Cardiac muscle cell (in vitro differentiated cells and primary cell): ENCODE results near the gene SLC5A9. TPM values are rescaled to one million over a fixed set of nuclear protein-coding genes. Genes with fewer than 3 reads are reported as not detected.
A peak's percentile ranks its signal among the peaks of the same experiment; 100 is the strongest.

Experiments used
- DNase-seq, 2 donors: peaks; one replicate each; pipeline versions ENCODE4 v3.0.0 to v3.0.0-alpha.2; 2010 to 2017; ENCODE audit warnings: low read depth in 1 of 2, low spot score in 1 of 2
- H3K27ac ChIP-seq: fragments of 200-600 bp; sonication (generic); 2 replicates; pipeline ENCODE4 v1.5.1; 2016
- H3K27me3 ChIP-seq: fragments of 200-600 bp; sonication (generic); 2 replicates; pipeline ENCODE4 v1.6.0; 2016; ENCODE audit warnings: control low read depth
- H3K36me3 ChIP-seq: fragments of 200-600 bp; sonication (generic); 2 replicates; pipeline ENCODE4 v1.5.1; 2016; ENCODE audit warnings: control low read depth
- H3K4me1 ChIP-seq: fragments of 200-600 bp; sonication (generic); 2 replicates; pipeline ENCODE4 v1.8.1; 2017; ENCODE audit warnings: low read depth, mild to moderate bottlenecking, mixed run types
- H3K4me3 ChIP-seq: fragments of 200-600 bp; sonication (generic); 2 replicates; pipeline ENCODE4 v1.5.1; 2016; ENCODE audit warnings: mild to moderate bottlenecking
- H3K9me3 ChIP-seq: fragments of 200-600 bp; sonication (generic); 2 replicates; pipeline ENCODE4 v1.5.1; 2017; ENCODE audit warnings: low read depth, mild to moderate bottlenecking, control low read depth
- CTCF ChIP-seq: IDR thresholded peaks from 2 replicates; pipeline ENCODE4 v1.5.1; 2012; ENCODE audit warnings: low read depth, mild to moderate bottlenecking, low read length
- polyA plus RNA-seq: library from polyadenylated mRNA; unstranded; fragments of >200 nt; fragmentation: Nextera tagmentation; extraction: Ambion mirVana; gene quantifications from 2 replicates; pipeline ENCODE4 v1.2.1, GENCODE V29; 2016
- total RNA-seq: library from RNA; depleted of rRNA; stranded (reverse); fragments of >200 nt; gene quantifications from 2 replicates; pipeline ENCODE4 v1.2.3, GENCODE V29; 2016

SLC5A9 gene
- total and polyA plus RNA-seq, 2 experiments from 2014 or later: 0.07 to 0.83 TPM

DNA sequence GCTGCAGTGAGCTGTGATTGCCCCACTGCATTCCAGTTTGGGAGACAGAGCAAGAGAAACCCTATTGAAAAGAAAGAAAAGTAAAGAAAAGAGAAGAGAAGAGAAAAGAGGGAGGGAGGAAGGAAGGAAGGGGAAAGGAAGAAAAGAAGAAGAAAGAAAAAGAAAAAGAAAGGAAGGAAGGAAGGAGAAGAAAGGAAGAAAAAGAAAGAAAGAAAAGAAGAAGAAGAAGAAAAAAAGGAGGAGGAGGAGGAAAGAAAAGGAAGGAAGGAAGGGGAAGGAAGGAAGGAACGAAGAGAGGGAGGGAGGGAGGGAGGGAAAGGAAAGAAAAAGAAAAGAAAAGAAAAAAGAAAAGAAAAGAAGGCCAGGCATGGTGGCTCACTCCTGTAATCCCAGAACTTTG, 10.2 kb downstream of the SLC5A9 start:
- Histone ChIP-seq H3K27ac (no peak overlapping the region), H3K36me3 (no peaks in the 10 kb centered on the region), H3K27me3 (no peaks in the 10 kb centered on the region), H3K4me3 (no peak overlapping the region), H3K4me1 (no peaks in the 10 kb centered on the region), H3K9me3 (no peaks in the 10 kb centered on the region)
- no peak for TF ChIP-seq CTCF
- no peak for DNase-seq

DNA sequence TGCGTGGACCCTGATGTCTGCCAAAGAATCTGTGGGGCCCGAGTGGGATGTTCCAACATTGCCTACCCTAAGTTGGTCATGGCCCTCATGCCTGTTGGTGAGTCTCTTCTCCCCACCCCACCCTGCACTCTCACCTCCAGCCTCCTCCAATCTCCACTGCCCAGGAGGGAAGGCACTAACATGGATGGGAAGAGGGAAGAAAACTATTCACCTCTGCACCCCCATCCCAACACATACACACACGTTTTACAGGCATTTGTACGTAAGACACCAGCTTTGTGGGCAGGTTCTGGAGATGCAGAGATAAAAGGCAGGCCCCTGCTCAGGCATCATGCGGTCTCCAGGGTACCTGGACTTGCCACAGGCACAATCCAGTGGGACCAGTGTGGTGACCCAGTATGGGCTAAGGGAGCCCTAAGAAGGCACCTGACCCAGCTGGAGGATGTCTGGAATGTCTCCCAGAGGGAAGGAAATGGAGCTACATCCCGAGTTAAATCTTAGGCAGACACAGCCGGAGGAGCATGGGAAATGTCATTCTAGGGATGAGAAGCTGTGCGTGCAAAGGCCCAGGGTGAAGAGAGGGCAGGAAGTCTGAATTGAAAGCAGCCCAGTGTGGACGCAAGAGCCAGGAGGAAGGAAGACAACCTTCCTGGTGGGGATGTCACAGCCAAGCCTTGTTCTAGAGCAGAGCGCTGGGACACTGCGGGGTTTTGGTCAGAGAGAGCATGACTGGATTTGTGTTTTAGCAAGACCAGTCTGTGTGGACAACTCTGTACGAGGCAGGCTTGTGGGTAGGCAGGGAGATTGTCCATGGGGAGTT, 11.4 kb downstream of the SLC5A9 start:
- H3K4me3 ChIP-seq: no peak overlapping the region
- H3K9me3 ChIP-seq: no peaks in the 10 kb centered on the region
- no peaks in the 10 kb centered on the region for H3K27me3 ChIP-seq
- H3K4me1 ChIP-seq: no peaks in the 10 kb centered on the region
- no peaks in the 10 kb centered on the region for H3K36me3 ChIP-seq
- no peak for DNase-seq
- H3K27ac ChIP-seq: no peak overlapping the region
- no peak for TF ChIP-seq CTCF

GRCh38 chr1:48235652-48236051, 13.1 kb downstream of the SLC5A9 start:
- Histone ChIP-seq H3K27ac (no peak overlapping the region), H3K4me3 (no peak overlapping the region), H3K4me1 (no peaks in the 10 kb centered on the region), H3K27me3 (no peaks in the 10 kb centered on the region), H3K36me3 (no peaks in the 10 kb centered on the region), H3K9me3 (no peaks in the 10 kb centered on the region)
- TF ChIP-seq CTCF: no peak
- no peak for DNase-seq

DNA sequence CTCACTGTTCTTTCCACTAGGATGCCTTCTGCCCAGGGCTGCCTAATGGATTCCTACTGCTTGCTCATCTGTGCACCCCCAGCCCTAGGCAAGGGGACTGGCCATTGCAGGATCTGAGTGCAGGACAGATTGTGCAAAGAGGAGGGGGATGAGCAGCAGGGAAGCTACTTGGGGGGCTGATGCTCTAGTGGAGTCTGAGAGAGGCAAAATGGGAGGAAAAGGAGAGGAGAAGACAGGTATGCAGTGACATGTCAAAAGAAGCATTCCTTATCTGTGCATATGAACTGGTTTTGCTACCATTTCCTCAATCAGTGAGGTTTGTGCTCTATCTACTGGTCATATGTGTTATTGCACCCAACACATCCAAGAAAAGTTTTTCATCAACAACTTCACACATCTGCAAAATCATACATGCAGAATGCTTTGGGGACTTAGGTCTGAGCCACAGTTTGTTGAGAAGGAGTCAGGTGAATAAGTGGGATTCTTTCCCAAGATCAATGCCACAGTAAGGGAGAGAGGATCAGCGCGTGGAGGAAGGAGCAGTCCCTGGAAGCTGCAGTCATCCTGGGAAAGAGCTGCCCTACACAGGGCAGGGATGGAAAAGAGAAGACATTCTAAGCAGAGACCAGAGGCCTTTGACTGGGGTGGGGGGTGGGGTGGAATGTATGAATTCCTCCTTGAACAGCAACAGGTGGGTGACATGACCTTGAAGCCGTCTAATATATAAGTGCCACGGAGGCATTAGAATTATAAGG, 14.4 kb downstream of the SLC5A9 start:
- Histone ChIP-seq H3K27me3 (no peaks in the 10 kb centered on the region), H3K4me3 (no peak overlapping the region), H3K4me1 (no peaks in the 10 kb centered on the region), H3K36me3 (no peaks in the 10 kb centered on the region), H3K9me3 (no peaks in the 10 kb centered on the region), H3K27ac (no peak overlapping the region)
- peak; percentile 71 for TF ChIP-seq CTCF
- DNase-seq: peak; percentile 35 to 54

GRCh38 chr1:48242141-48242736, 19.7 kb downstream of the SLC5A9 start:
- Histone ChIP-seq H3K9me3 (no peaks in the 10 kb centered on the region), H3K4me3 (no peak overlapping the region), H3K36me3 (no peaks in the 10 kb centered on the region), H3K4me1 (no peaks in the 10 kb centered on the region), H3K27me3 (no peaks in the 10 kb centered on the region), H3K27ac (no peak overlapping the region)
- no peak for TF ChIP-seq CTCF
- no peak for DNase-seq
